ENCODE results near the gene TMEM164. TPM values are rescaled to one million over a fixed set of nuclear protein-coding genes. Genes with fewer than 3 reads are reported as not detected.
"Not testable (repeated sequence)": the region's sequence is repeated elsewhere in the genome, so short reads cannot be mapped to it uniquely, and the experiment has no call there.

TMEM164 gene
- total RNA-seq, 2 experiments from 2014 or later = 18.2 to 22.3 TPM

- Mint-ChIP-seq H3K4me1 (peaks cover 3% of the 10 kb centered on the region), H3K36me3 (peaks cover 1% of the 10 kb centered on the region), H3K4me3 (no peak overlapping the region), H3K27ac (no peak overlapping the region), H3K27me3 (no peaks in the 10 kb centered on the region), H3K9me3 (no peaks in the 10 kb centered on the region)
- DNase-seq (no peak), ATAC-seq (ENCODE audit: low read depth) (no peak)
- POLR2A ChIA-PET = no interaction called here
Measured at GRCh38 chrX:110153244-110153643, 150.3 kb downstream of the TMEM164 start.

DNA sequence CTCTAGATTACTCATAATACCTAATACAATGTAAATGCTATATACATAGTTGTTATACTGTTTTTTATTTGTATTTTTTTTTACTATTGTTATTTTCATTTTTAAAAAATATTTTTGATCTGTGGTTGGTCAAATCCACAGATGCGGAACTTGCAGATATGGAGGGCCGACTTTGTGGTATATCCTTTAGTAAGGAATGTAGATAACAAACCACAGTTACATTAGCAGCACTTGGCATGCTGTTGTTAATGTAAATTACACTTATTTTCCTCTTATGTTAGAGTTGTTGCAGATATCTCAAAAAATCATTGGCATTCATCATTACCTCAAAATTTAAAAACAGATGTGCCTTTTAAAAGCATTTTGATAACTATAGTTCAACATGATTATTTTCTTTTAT is 151.0 kb downstream of the TMEM164 start:
- Mint-ChIP-seq H3K36me3 (peaks cover 1% of the 10 kb centered on the region), H3K4me1 (peaks cover 3% of the 10 kb centered on the region), H3K27ac (no peak overlapping the region), H3K4me3 (no peak overlapping the region), H3K27me3 (no peaks in the 10 kb centered on the region), H3K9me3 (no peaks in the 10 kb centered on the region)
- POLR2A ChIA-PET = no interaction called here
- ATAC-seq (ENCODE audit: low read depth) (no peak), DNase-seq (no peak)

DNA sequence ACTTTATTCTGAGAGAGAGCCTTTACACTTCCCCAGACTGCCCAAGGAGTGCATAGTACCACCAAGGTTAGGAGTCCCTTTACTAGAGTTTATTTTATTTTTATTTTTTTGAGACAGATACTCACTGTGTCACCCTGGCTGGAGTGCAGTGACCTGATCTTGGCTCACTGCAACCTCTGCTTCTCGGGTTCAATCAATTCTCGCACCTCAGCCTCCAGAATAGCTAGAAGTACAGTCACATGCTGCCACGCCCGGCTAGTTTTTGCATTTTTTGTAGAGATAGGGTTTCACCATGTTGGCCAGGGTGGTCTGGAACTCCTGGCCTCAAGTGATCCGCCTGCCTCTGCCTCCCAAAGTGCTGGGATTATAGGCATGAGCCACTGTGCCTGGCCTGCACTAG is 151.4 kb downstream of the TMEM164 start:
- H3K27ac Mint-ChIP-seq; H3K4me3 Mint-ChIP-seq; DNase-seq; POLR2A ChIA-PET; H3K36me3 Mint-ChIP-seq; ATAC-seq (ENCODE audit: low read depth); H3K4me1 Mint-ChIP-seq; H3K27me3 Mint-ChIP-seq; H3K9me3 Mint-ChIP-seq: not testable (repeated sequence)

DNA sequence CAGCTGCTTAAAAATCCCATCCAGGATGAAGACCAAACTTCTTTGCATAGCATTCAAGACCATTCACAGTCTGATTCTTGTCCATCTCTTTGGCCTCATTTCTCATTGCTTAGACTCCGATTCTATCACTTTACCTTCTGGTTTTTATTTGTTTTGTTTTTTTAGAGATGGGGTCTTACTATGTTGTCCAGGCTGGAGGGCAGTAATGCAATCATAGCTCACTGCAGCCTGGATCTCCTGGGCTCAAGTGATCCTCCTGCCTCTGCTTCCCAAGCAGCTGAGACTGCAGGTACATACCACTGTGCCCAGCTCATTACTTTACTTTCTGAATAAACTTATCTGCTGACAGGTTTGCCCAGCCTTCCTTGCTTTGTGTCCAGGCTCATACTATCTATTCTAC is 152.8 kb downstream of the TMEM164 start:
- POLR2A ChIA-PET = no interaction called here
- no peaks in the 10 kb centered on the region for H3K27me3 Mint-ChIP-seq
- ATAC-seq (ENCODE audit: low read depth) = no peak
- H3K4me1 Mint-ChIP-seq = peaks cover 12% of the 10 kb centered on the region
- no peak overlapping the region for H3K4me3 Mint-ChIP-seq
- H3K9me3 Mint-ChIP-seq = no peaks in the 10 kb centered on the region
- no peak overlapping the region for H3K27ac Mint-ChIP-seq
- no peaks in the 10 kb centered on the region for H3K36me3 Mint-ChIP-seq
- no peak for DNase-seq

- Mint-ChIP-seq H3K9me3 (no peaks in the 10 kb centered on the region), H3K4me1 (peaks cover 12% of the 10 kb centered on the region), H3K27ac (no peak overlapping the region), H3K27me3 (no peaks in the 10 kb centered on the region), H3K36me3 (no peaks in the 10 kb centered on the region), H3K4me3 (no peak overlapping the region)
- POLR2A ChIA-PET = no interaction called here
- DNase-seq (no peak), ATAC-seq (ENCODE audit: low read depth) (no peak)
Measured at GRCh38 chrX:110156167-110156754, 153.3 kb downstream of the TMEM164 start.

DNA sequence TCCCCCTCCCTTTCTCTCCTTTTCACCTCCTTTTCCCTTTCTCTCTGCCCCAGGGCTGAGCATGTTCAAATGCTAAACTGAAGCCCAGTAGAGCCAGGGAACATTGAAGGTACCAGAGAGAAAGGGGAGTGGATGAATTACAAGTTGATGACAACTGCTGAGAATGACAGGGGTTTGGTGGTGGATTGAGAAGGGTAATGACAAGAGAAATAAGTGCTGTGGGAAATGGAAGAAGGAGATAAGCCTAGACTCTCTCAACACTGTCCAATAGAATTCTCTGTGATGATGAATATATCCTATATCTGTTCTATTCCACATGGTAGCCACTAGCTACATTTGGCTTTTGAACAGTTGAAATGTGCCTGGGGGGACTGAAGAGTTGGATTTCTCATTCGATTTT is 154.5 kb downstream of the TMEM164 start:
- H3K4me1 Mint-ChIP-seq = peaks cover 12% of the 10 kb centered on the region
- no peaks in the 10 kb centered on the region for H3K36me3 Mint-ChIP-seq
- POLR2A ChIA-PET = no interaction called here
- no peak for DNase-seq
- H3K27ac Mint-ChIP-seq = no peak overlapping the region
- H3K9me3 Mint-ChIP-seq = no peaks in the 10 kb centered on the region
- ATAC-seq (ENCODE audit: low read depth) = no peak
- no peaks in the 10 kb centered on the region for H3K27me3 Mint-ChIP-seq
- H3K4me3 Mint-ChIP-seq = no peak overlapping the region

DNA sequence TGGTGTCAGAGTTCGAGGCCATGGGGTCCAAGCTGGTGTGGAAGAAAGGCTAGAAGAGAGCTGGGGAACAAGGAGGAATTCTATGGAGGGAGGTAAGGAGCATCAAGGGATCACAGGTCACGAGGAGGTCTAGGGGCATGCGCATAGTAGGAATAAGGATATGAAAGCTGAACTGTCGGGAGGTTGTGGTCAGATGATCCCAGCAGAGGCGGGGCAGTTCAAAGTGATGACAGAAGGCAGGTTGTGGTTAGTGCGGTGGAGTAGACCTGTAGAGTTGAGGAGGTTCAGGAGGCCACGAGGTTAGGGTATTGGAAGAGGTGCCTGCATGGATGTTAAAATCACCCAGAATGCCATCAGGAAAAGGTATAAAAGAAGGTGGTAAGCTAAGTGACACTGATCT is 156.3 kb downstream of the TMEM164 start:
- no peak overlapping the region for H3K27ac Mint-ChIP-seq
- no peaks in the 10 kb centered on the region for H3K27me3 Mint-ChIP-seq
- POLR2A ChIA-PET = no interaction called here
- H3K36me3 Mint-ChIP-seq = no peaks in the 10 kb centered on the region
- no peak for DNase-seq
- H3K4me1 Mint-ChIP-seq = peaks cover 12% of the 10 kb centered on the region
- ATAC-seq (ENCODE audit: low read depth) = no peak
- H3K9me3 Mint-ChIP-seq = no peaks in the 10 kb centered on the region
- H3K4me3 Mint-ChIP-seq = no peak overlapping the region

GRCh38 chrX:110159865-110160264 is 157.0 kb downstream of the TMEM164 start:
- no peak for ATAC-seq (ENCODE audit: low read depth)
- no peak overlapping the region for H3K27ac Mint-ChIP-seq

GRCh38 chrX:110161361-110161686 is 158.4 kb downstream of the TMEM164 start:
- Mint-ChIP-seq H3K27me3 (no peaks in the 10 kb centered on the region), H3K4me3 (no peak overlapping the region), H3K27ac (no peak overlapping the region), H3K9me3 (no peaks in the 10 kb centered on the region), H3K4me1 (peaks cover 9% of the 10 kb centered on the region), H3K36me3 (no peaks in the 10 kb centered on the region)
- ATAC-seq (ENCODE audit: low read depth) = no peak
- POLR2A ChIA-PET = no interaction called here
- DNase-seq = no peak

More at GRCh38 chrX:110159865-110160264, 157.0 kb downstream of the TMEM164 start:
- peaks cover 12% of the 10 kb centered on the region for H3K4me1 Mint-ChIP-seq
- H3K9me3 Mint-ChIP-seq = no peaks in the 10 kb centered on the region
- H3K4me3 Mint-ChIP-seq = no peak overlapping the region
- no peak for DNase-seq
- H3K36me3 Mint-ChIP-seq = no peaks in the 10 kb centered on the region
- POLR2A ChIA-PET = no interaction called here
- no peaks in the 10 kb centered on the region for H3K27me3 Mint-ChIP-seq

DNA sequence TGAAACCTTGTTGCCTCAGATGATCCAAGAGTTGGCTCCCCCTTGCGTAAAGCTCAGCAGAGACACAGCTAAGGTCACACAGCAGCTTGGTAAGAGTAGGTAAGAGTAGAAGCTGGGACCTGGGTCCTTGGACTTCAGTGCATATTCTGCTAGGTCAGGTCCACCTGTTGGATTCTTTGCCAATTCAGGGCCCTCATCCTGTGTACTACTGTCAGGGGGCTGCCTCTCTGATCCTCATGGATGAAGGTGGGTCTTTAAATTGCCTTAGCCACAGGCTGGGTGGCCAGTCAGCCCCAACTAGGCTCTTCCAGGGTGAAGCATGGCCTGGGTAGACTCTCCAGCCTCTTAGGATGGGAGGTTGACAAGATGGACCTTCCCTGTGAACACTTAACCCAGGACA is 159.2 kb downstream of the TMEM164 start:
- no peak for ATAC-seq (ENCODE audit: low read depth)
- H3K27me3 Mint-ChIP-seq = no peaks in the 10 kb centered on the region
- no peak overlapping the region for H3K4me3 Mint-ChIP-seq
- peaks cover 9% of the 10 kb centered on the region for H3K4me1 Mint-ChIP-seq
- DNase-seq = no peak
- POLR2A ChIA-PET = no interaction called here
- no peaks in the 10 kb centered on the region for H3K9me3 Mint-ChIP-seq
- H3K27ac Mint-ChIP-seq = no peak overlapping the region
- H3K36me3 Mint-ChIP-seq = no peaks in the 10 kb centered on the region

- H3K27me3 Mint-ChIP-seq = no peaks in the 10 kb centered on the region
- POLR2A ChIA-PET = no interaction called here
- H3K36me3 Mint-ChIP-seq = no peaks in the 10 kb centered on the region
- ATAC-seq (ENCODE audit: low read depth) (no peak), DNase-seq (no peak)
- H3K4me1 Mint-ChIP-seq = peaks cover 9% of the 10 kb centered on the region
- no peak overlapping the region for H3K27ac Mint-ChIP-seq
- no peak overlapping the region for H3K4me3 Mint-ChIP-seq
- no peaks in the 10 kb centered on the region for H3K9me3 Mint-ChIP-seq
Measured at GRCh38 chrX:110162867-110163266, 160.0 kb downstream of the TMEM164 start.

DNA sequence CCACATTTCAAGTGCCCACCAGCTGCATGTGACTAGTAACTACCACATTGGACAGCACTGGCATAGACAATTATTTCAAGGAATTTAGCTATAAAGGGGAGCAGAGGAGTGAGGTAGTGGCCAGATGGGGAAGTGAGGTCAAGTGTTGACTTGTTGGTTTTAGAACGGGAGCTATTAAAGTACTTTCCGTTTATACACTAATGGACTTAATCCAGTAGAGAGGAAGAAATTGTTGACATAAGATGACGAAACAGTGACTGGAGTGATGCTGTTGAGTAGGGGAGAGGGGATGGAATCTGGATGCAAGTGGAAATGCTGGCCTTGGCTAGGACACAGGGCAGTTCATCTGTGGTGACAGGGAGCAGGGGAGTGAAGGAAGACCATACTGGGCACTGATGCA is 160.6 kb downstream of the TMEM164 start:
- Mint-ChIP-seq H3K27me3 (no peaks in the 10 kb centered on the region), H3K27ac (no peak overlapping the region), H3K36me3 (no peaks in the 10 kb centered on the region), H3K4me3 (no peak overlapping the region), H3K4me1 (peaks cover 9% of the 10 kb centered on the region), H3K9me3 (no peaks in the 10 kb centered on the region)
- no peak for DNase-seq
- POLR2A ChIA-PET = no interaction called here
- ATAC-seq (ENCODE audit: low read depth) = no peak

GRCh38 chrX:110167952-110168451 is 165.1 kb downstream of the TMEM164 start:
- H3K4me1 Mint-ChIP-seq = peaks cover 2% of the 10 kb centered on the region
- no peaks in the 10 kb centered on the region for H3K27me3 Mint-ChIP-seq
- POLR2A ChIA-PET = no interaction called here
- no peak overlapping the region for H3K4me3 Mint-ChIP-seq
- H3K36me3 Mint-ChIP-seq = peaks cover 8% of the 10 kb centered on the region
- no peak overlapping the region for H3K27ac Mint-ChIP-seq
- ATAC-seq (ENCODE audit: low read depth) = peak; percentile 54
- H3K9me3 Mint-ChIP-seq = no peaks in the 10 kb centered on the region
- peak; percentile 46 for DNase-seq

GRCh38 chrX:110168585-110168984 is 165.7 kb downstream of the TMEM164 start:
- Mint-ChIP-seq H3K27ac (no peak overlapping the region), H3K4me1 (peaks cover 2% of the 10 kb centered on the region), H3K9me3 (no peaks in the 10 kb centered on the region), H3K36me3 (peaks cover 8% of the 10 kb centered on the region), H3K27me3 (no peaks in the 10 kb centered on the region), H3K4me3 (no peak overlapping the region)
- DNase-seq (no peak), ATAC-seq (ENCODE audit: low read depth) (no peak)
- POLR2A ChIA-PET = no interaction called here

DNA sequence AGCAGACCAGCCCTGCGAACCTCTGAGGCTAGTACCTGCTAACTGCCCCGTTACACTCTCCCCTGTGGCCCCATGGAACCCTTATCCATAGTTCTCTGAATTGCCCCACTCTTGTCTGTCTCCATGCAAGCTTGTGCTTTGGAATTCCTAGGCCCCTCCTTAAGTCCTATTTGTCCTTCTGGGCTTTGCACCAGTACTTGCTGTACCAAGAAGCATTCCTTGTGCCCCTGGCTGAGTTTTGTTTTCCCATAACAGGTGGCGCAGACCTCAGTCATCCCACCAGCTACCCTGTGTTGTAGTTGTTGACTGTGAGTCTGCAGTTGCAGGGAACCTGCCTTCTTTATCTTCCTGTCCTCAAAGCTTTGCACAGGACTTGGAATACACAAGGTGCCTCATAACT is 167.1 kb downstream of the TMEM164 start:
- POLR2A ChIA-PET = no interaction called here
- no peak for ATAC-seq (ENCODE audit: low read depth)
- no peak overlapping the region for H3K27ac Mint-ChIP-seq

More for the DNA sequence above, 167.1 kb downstream of the TMEM164 start:
- H3K4me1 Mint-ChIP-seq = peaks cover 2% of the 10 kb centered on the region
- no peaks in the 10 kb centered on the region for H3K9me3 Mint-ChIP-seq
- peaks cover 9% of the 10 kb centered on the region for H3K36me3 Mint-ChIP-seq
- H3K4me3 Mint-ChIP-seq = no peak overlapping the region
- H3K27me3 Mint-ChIP-seq = no peaks in the 10 kb centered on the region
- no peak for DNase-seq

All from activated naive CD8-positive, alpha-beta T cell treated with anti-CD3 and anti-CD28 coated beads, Interleukin-2, amount 10 ng/mL, durations not matched to agents 7 days and 5 days (primary cell).